GM12873 (cell line): Measurements from ENCODE around the gene PRLH.

Experiments
- CTCF ChIP-seq: IDR thresholded peaks from 2 replicates; pipeline ENCODE4 v1.5.1; 2012; ENCODE audit warnings: low read depth, mild to moderate bottlenecking, moderate library complexity, low read length, control low read depth; ENCODE audit not compliant: insufficient read depth; ENCODE audit errors: missing control alignments

Gene PRLH

GRCh38 chr2:237527233-237527632 is 39.1 kb upstream of the PRLH start:
- no peak for TF ChIP-seq CTCF

DNA sequence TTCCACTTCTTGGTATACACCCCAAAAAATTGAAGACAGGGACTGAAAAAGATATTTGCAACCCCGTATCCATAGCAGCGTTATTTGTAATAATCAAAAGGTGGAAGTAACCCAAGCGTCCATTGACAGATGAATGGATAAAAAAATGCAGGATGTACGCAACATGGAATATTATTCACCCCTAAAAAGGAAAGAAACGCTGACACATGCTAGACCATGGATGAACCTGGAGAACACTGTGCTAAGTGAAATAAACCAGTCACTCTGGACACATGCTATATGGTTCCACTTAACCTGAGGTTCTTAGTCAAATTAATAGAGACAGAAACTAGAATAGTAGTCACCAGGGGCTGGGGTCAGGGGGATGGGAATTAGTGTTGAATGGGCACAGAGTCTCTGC is 38.6 kb upstream of the PRLH start:
- no peak for TF ChIP-seq CTCF

DNA sequence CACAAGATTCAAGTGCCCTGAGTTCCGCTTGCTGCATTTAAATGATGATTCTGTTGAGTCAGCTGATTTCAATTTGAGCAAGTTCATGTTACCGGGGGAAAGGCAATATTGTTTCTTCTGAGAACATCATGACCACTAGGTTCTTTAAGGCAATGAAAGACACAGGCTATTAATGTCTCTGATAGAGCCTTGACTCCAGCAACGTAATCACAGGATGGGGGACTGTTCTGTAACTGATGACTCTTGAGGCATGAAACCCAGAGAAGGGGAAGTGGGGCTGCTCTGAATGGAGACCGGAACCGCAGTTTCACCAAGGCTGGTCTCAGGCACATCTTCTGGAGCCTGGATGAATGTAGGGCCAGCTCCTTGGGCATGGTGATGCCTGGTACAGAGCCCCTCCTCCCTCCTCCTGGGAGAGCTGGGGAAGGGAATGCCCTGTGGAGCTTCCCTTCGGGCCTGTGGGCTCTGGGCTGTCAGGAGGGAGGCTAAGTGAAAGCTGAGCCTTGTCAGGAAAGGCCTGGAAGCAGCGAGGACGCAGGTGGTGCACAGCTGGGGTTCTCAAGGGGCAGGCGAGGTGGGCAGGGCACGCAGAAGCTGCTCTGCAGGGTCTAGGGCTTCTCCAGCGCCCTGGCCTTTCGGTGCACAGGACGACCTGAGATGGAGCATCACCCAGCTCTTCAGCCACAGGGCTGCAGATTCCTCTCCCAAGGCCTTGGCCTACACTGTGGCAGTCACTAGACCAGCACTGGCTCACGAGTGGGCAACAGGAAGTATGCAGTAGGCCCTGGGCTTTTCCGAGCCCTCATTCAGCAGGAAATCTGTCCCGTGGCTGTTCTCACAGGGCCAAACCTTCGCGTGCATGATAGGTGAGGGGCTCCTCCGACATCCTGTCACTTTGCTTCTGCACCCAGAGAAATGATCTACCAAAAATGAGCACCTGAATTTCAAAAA is 36.6 kb upstream of the PRLH start:
- no peak for TF ChIP-seq CTCF

GRCh38 chr2:237530472-237531433 is 35.6 kb upstream of the PRLH start:
- TF ChIP-seq CTCF: no peak

DNA sequence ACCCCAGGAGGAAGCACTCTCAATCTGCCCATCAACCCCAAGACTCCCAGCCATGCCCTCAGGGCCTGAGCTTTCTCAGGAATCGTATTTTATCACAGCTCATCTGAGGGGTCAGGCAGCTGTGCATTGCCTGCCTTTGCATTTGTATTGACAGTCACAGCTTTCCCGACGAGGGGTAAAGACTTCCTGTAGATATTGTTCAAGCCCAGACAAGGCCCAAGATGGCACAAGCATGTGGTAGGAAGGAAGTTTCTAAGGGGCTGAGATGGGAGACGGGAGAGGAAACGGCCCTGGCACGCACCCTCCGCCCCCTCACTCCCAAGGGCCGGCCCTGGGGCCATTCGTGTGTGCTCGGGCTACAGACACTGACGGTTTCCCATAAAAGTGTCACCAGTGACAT is 34.2 kb upstream of the PRLH start:
- TF ChIP-seq CTCF: no peak

- no peak for TF ChIP-seq CTCF
Observed at GRCh38 chr2:237533668-237534161, 32.7 kb upstream of the PRLH start.

- TF ChIP-seq CTCF: no peak
Observed at GRCh38 chr2:237534380-237534779, 32.0 kb upstream of the PRLH start.
